GM12878 (cell line): ENCODE measurements around the gene KDM4C.

ENCODE experiments used
- CEBPB ChIP-seq, 2 experiments: fragments of 150-350 bp in 1 of 2; IDR thresholded peaks; 2 replicates each; pipeline ENCODE4 v1.6.1; 2012 to 2014; ENCODE audit warnings: low read depth in 2 of 2, low read length in 2 of 2, borderline replicate concordance in 1 of 2, inconsistent platforms in 1 of 2
- CHD4 ChIP-seq: fragments of 200-600 bp; sonication (generic); IDR thresholded peaks from 2 replicates; pipeline ENCODE4 v1.6.1; 2016; ENCODE audit warnings: mild to moderate bottlenecking
- EP300 ChIP-seq, 2 experiments: fragments of 150-350 bp in 1 of 2; IDR thresholded peaks; 2 replicates each; pipeline ENCODE4 v1.6.1; 2011 to 2012; ENCODE audit warnings: low read depth in 2 of 2, low read length in 2 of 2, borderline replicate concordance in 1 of 2, improper control_type of control experiment in 1 of 2, inconsistent platforms in 1 of 2; ENCODE audit not compliant: control insufficient read depth in 1 of 2
- JUNB ChIP-seq: IDR thresholded peaks from 2 replicates; pipeline ENCODE4 v1.6.1; 2016; ENCODE audit warnings: antibody characterized with exemption, mild to moderate bottlenecking
- POLR2A ChIP-seq: IDR thresholded peaks from 2 replicates; pipeline ENCODE4 v1.6.1; 2011; ENCODE audit warnings: low read depth, mild to moderate bottlenecking, low read length
- POU2F2 ChIP-seq: IDR thresholded peaks from 3 replicates; pipeline ENCODE4 v1.6.1; 2011; ENCODE audit warnings: low read depth, mild to moderate bottlenecking, low read length, borderline replicate concordance
- RFX5 ChIP-seq: IDR thresholded peaks from 2 replicates; pipeline ENCODE4 v1.6.1; 2011; ENCODE audit warnings: low read depth, low read length, improper control_type of control experiment
- SIN3A ChIP-seq: IDR thresholded peaks from 2 replicates; pipeline ENCODE4 v1.6.1; 2012; ENCODE audit warnings: low read depth, low read length, improper control_type of control experiment
- SMC3 ChIP-seq: IDR thresholded peaks from 2 replicates; pipeline ENCODE4 v1.6.1; 2011; ENCODE audit warnings: low read length, improper control_type of control experiment, borderline replicate concordance
- TF ChIP-seq, protein P1 (sequence below): IDR thresholded peaks from 2 replicates; pipeline ENCODE4 v1.6.1; 2012; ENCODE audit warnings: low read length, inconsistent platforms
- TF ChIP-seq, protein P2 (sequence below), 3 experiments: IDR thresholded peaks in 2 of 3; conservative IDR thresholded peaks in 1 of 3; 2 replicates each; pipeline ENCODE4 v1.5.1; 2011; ENCODE audit warnings: low read depth in 3 of 3, low read length in 3 of 3, mild to moderate bottlenecking in 3 of 3, control low read depth in 2 of 3, moderate library complexity in 2 of 3, inconsistent platforms in 1 of 3, mixed read lengths in 1 of 3; ENCODE audit not compliant: control insufficient read depth in 2 of 3, insufficient read depth in 1 of 3; ENCODE audit errors: extremely low read depth in 1 of 3
- TF ChIP-seq, protein P3 (sequence below): IDR thresholded peaks from 2 replicates; pipeline ENCODE4 v1.6.1; 2011; ENCODE audit warnings: low read depth, low read length, improper control_type of control experiment, borderline replicate concordance

DNA sequence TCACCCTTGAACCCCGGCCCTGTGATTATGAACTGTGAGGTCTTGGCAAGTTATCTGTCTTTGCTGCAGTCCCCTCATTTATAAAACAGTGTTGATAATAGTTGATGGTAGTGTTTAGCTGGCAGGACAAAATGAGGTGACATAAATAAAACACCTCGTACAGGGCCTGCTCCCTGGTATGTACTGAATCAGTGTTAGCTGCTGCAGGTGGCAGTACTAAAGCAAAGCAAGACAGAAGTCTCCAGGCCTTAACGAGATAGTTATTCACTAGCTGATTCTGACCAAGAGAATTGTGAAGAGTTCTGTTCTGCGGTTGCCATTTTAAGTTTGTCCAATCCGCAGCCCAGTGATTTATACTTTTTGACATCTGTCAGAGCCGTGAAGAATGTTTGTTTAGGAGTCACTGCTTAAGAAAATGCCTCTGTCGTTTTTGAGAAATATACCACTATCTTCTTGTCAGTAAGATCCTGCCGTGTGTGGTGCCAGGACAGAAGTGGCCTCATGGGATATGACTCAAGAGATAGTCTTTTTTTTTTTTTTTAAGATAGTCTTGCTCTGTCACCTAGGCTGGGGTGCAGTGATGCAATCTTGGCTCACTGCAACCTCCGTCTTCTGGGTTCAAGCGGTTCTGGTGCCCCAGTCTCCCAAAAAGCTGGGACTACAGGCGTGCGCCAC, 75.9 kb downstream of the KDM4C start:
- no peak for TF ChIP-seq RFX5
- TF ChIP-seq SMC3, result no peak
- TF ChIP-seq CHD4, result no peak
- TF ChIP-seq SIN3A, result no peak
- TF ChIP-seq, protein P1, sequence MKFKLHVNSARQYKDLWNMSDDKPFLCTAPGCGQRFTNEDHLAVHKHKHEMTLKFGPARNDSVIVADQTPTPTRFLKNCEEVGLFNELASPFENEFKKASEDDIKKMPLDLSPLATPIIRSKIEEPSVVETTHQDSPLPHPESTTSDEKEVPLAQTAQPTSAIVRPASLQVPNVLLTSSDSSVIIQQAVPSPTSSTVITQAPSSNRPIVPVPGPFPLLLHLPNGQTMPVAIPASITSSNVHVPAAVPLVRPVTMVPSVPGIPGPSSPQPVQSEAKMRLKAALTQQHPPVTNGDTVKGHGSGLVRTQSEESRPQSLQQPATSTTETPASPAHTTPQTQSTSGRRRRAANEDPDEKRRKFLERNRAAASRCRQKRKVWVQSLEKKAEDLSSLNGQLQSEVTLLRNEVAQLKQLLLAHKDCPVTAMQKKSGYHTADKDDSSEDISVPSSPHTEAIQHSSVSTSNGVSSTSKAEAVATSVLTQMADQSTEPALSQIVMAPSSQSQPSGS, result no peak
- no peak for TF ChIP-seq EP300 (IDR thresholded peaks at IDR 0.05; ENCODE audit: borderline replicate concordance in 1 of 2, control insufficient read depth in 1 of 2, low read depth in 2 of 2, low read length in 2 of 2)
- TF ChIP-seq, protein P2, sequence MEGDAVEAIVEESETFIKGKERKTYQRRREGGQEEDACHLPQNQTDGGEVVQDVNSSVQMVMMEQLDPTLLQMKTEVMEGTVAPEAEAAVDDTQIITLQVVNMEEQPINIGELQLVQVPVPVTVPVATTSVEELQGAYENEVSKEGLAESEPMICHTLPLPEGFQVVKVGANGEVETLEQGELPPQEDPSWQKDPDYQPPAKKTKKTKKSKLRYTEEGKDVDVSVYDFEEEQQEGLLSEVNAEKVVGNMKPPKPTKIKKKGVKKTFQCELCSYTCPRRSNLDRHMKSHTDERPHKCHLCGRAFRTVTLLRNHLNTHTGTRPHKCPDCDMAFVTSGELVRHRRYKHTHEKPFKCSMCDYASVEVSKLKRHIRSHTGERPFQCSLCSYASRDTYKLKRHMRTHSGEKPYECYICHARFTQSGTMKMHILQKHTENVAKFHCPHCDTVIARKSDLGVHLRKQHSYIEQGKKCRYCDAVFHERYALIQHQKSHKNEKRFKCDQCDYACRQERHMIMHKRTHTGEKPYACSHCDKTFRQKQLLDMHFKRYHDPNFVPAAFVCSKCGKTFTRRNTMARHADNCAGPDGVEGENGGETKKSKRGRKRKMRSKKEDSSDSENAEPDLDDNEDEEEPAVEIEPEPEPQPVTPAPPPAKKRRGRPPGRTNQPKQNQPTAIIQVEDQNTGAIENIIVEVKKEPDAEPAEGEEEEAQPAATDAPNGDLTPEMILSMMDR (IDR thresholded peaks at IDR 0.05 in 2 of 3, conservative IDR thresholded peaks at IDR 0.05 in 1 of 3; ENCODE audit: control insufficient read depth in 2 of 3, extremely low read depth in 1 of 3, insufficient read depth in 1 of 3, low read depth in 3 of 3, low read length in 3 of 3), result no peak
- no peak for TF ChIP-seq CEBPB (IDR thresholded peaks at IDR 0.05; ENCODE audit: borderline replicate concordance in 1 of 2, low read depth in 2 of 2, low read length in 2 of 2)
- no peak for TF ChIP-seq POLR2A
- TF ChIP-seq, protein P3, sequence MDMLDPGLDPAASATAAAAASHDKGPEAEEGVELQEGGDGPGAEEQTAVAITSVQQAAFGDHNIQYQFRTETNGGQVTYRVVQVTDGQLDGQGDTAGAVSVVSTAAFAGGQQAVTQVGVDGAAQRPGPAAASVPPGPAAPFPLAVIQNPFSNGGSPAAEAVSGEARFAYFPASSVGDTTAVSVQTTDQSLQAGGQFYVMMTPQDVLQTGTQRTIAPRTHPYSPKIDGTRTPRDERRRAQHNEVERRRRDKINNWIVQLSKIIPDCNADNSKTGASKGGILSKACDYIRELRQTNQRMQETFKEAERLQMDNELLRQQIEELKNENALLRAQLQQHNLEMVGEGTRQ, result no peak
- TF ChIP-seq JUNB, result no peak
- TF ChIP-seq POU2F2, result no peak
